GM12878 (cell line): ENCODE results near the gene C10orf143.

Experiments used
- CEBPB ChIP-seq, 2 experiments: fragments of 150-350 bp in 1 of 2; IDR thresholded peaks; 2 replicates each; pipeline ENCODE4 v1.6.1; 2012 to 2014; ENCODE audit warnings: low read depth in 2 of 2, low read length in 2 of 2, borderline replicate concordance in 1 of 2, inconsistent platforms in 1 of 2
- EGR1 ChIP-seq, 2 experiments: IDR thresholded peaks; 1 replicate in 1 of 2; 2 replicates in 1 of 2; pipeline ENCODE4 v1.6.1; 2011 to 2012; ENCODE audit warnings: low read depth in 2 of 2, low read length in 2 of 2, borderline replicate concordance in 1 of 2, mild to moderate bottlenecking in 1 of 2, moderate library complexity in 1 of 2
- NFYA ChIP-seq: IDR thresholded peaks from 2 replicates; pipeline ENCODE4 v1.6.1; 2011; ENCODE audit warnings: low read depth, mild to moderate bottlenecking, low read length, improper control_type of control experiment, borderline replicate concordance
- POLR2A ChIP-seq: IDR thresholded peaks from 2 replicates; pipeline ENCODE4 v1.6.1; 2011; ENCODE audit warnings: low read depth, mild to moderate bottlenecking, low read length
- SPI1 ChIP-seq: IDR thresholded peaks from 2 replicates; pipeline ENCODE4 v1.6.1; 2011; ENCODE audit warnings: low read depth, mild to moderate bottlenecking, low read length, moderate library complexity, borderline replicate concordance; ENCODE audit not compliant: insufficient read depth
- STAT1 ChIP-seq: fragments of 450-650 bp; conservative IDR thresholded peaks from 2 replicates; pipeline ENCODE4 v1.6.1; 2014; ENCODE audit warnings: antibody characterized with exemption, mild to moderate bottlenecking
- TCF7 ChIP-seq: IDR thresholded peaks from 2 replicates; pipeline ENCODE4 v1.6.1; 2014; ENCODE audit warnings: antibody characterized with exemption, borderline replicate concordance
- ZNF384 ChIP-seq: IDR thresholded peaks from 2 replicates; pipeline ENCODE4 v1.6.1; 2012; ENCODE audit warnings: low read depth, mild to moderate bottlenecking, low read length, improper control_type of control experiment, borderline replicate concordance
- TF ChIP-seq, protein P1 (sequence below), 3 experiments: IDR thresholded peaks in 2 of 3; conservative IDR thresholded peaks in 1 of 3; 2 replicates each; pipeline ENCODE4 v1.5.1; 2011; ENCODE audit warnings: low read depth in 3 of 3, low read length in 3 of 3, mild to moderate bottlenecking in 3 of 3, control low read depth in 2 of 3, moderate library complexity in 2 of 3, inconsistent platforms in 1 of 3, mixed read lengths in 1 of 3; ENCODE audit not compliant: control insufficient read depth in 2 of 3, insufficient read depth in 1 of 3; ENCODE audit errors: extremely low read depth in 1 of 3

DNA sequence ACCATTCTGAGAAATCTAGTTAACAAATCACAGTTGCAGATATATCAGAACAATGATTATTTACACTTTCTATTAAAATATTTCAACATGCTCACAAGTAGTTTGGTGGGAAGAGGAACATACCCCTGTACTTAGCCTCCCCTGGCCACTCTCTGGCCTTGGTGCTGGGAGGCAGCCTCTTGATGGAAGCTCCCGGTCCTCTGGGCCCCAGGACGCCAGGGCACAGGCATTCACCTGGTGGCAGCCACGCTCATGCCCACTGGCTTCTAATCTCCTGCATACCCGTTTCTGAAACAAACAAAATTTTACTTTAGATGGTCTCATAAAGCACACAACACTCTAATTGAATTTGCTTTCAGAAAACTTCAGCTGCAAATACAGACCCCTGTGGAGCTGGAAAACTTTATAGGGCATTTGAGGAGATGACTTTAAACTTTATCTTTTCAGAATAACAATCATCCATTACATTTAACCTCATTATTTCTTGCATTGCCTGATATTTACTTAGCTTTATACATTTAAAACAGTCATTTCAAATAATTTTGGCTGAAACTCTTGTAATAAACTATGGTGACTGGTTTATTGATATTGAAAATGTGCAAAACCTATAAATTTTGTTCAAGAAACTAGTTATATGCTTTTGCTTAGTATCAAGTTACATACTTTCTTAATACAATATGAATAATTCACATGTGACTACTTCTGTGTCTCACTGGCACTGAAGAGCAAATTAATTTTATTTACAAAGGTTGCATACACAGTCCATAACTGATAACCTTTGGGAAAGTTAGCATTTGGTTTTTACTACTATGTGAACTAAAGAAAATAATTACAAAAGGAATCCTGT lies 30.8 kb downstream of the C10orf143 start:
- TF ChIP-seq, protein P1, sequence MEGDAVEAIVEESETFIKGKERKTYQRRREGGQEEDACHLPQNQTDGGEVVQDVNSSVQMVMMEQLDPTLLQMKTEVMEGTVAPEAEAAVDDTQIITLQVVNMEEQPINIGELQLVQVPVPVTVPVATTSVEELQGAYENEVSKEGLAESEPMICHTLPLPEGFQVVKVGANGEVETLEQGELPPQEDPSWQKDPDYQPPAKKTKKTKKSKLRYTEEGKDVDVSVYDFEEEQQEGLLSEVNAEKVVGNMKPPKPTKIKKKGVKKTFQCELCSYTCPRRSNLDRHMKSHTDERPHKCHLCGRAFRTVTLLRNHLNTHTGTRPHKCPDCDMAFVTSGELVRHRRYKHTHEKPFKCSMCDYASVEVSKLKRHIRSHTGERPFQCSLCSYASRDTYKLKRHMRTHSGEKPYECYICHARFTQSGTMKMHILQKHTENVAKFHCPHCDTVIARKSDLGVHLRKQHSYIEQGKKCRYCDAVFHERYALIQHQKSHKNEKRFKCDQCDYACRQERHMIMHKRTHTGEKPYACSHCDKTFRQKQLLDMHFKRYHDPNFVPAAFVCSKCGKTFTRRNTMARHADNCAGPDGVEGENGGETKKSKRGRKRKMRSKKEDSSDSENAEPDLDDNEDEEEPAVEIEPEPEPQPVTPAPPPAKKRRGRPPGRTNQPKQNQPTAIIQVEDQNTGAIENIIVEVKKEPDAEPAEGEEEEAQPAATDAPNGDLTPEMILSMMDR (IDR thresholded peaks at IDR 0.05 in 2 of 3, conservative IDR thresholded peaks at IDR 0.05 in 1 of 3; ENCODE audit: control insufficient read depth in 2 of 3, extremely low read depth in 1 of 3, insufficient read depth in 1 of 3, low read depth in 3 of 3, low read length in 3 of 3), result no peak
- no peak for TF ChIP-seq EGR1 (IDR thresholded peaks at IDR 0.05; ENCODE audit: borderline replicate concordance in 1 of 2, low read depth in 2 of 2, low read length in 2 of 2)
- TF ChIP-seq STAT1, result no peak
- no peak for TF ChIP-seq POLR2A
- no peak for TF ChIP-seq ZNF384
- TF ChIP-seq NFYA, result no peak
- TF ChIP-seq SPI1, result no peak
- TF ChIP-seq TCF7, result no peak
- no peak for TF ChIP-seq CEBPB (IDR thresholded peaks at IDR 0.05; ENCODE audit: borderline replicate concordance in 1 of 2, low read depth in 2 of 2, low read length in 2 of 2)
